ENCODE measurements around the gene SPSB4.
"Not testable (repeated sequence)": the region's sequence is repeated elsewhere in the genome, so short reads cannot be mapped to it uniquely, and the experiment has no call there.

SPSB4 gene

DNA sequence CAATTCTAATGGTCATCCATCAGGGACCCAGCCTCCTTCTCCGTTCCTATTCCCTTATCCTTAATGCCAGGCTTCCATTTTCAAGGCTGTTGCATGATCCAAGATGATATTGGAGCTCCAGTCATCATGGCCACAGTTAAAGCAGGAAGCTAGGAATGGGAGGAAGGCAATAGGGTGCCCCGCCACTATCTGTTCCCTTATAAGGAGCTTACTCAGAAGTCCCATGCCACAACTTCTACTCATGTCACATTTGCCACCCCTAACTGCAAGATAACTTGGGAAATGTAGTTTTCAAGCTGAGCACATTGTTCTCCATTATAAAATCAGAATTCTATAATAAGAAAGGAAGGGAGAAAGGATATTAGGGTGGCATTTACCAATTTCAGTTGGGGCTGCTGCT is 38.6 kb upstream of the SPSB4 start:
- Histone ChIP-seq H3K4me1 (ENCODE audit: control insufficient read depth in 1 of 2, insufficient read depth in 1 of 2, low read depth in 1 of 2, low read length in 1 of 2) (peaks cover 3 to 5% of the 10 kb centered on the region in 2 experiments), H3K36me3 (no peaks in the 10 kb centered on the region), H3K9me3 (no peaks in the 10 kb centered on the region), H3K27ac (no peak overlapping the region), H3K4me3 (ENCODE audit: low read depth in 1 of 2, low read length in 1 of 2) (no peak overlapping the region), H3K27me3 (peaks cover 13% of the 10 kb centered on the region)
- TF ChIP-seq, protein P1, sequence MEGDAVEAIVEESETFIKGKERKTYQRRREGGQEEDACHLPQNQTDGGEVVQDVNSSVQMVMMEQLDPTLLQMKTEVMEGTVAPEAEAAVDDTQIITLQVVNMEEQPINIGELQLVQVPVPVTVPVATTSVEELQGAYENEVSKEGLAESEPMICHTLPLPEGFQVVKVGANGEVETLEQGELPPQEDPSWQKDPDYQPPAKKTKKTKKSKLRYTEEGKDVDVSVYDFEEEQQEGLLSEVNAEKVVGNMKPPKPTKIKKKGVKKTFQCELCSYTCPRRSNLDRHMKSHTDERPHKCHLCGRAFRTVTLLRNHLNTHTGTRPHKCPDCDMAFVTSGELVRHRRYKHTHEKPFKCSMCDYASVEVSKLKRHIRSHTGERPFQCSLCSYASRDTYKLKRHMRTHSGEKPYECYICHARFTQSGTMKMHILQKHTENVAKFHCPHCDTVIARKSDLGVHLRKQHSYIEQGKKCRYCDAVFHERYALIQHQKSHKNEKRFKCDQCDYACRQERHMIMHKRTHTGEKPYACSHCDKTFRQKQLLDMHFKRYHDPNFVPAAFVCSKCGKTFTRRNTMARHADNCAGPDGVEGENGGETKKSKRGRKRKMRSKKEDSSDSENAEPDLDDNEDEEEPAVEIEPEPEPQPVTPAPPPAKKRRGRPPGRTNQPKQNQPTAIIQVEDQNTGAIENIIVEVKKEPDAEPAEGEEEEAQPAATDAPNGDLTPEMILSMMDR (IDR thresholded peaks at IDR 0.05): no peak

DNA sequence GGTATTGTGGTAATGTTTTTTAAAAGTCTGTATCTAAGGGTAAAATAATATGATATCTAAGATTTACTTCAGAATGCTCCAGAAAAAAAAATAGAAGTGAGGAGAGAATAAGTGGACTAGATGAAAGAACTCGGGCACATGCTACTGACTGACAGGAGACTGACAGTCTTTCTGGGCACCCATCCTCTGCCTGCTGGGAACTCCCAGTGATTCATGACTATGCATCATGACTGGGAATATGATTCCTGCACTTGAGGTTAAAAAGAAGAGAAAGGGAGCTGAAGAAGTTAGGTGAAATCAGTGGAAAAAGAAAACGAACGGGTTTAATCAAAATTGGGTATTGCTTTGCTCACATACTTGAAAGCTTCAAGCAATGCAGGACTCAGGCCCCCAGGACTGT is 35.7 kb upstream of the SPSB4 start:
- Histone ChIP-seq H3K36me3 (no peaks in the 10 kb centered on the region), H3K9me3 (no peaks in the 10 kb centered on the region), H3K27ac (no peak overlapping the region), H3K4me3 (ENCODE audit: low read depth in 1 of 2, low read length in 1 of 2) (no peak overlapping the region), H3K4me1 (ENCODE audit: control insufficient read depth in 1 of 2, insufficient read depth in 1 of 2, low read depth in 1 of 2, low read length in 1 of 2) (peaks cover 3 to 5% of the 10 kb centered on the region in 2 experiments), H3K27me3 (peaks cover 13% of the 10 kb centered on the region)
- TF ChIP-seq, protein P1 (IDR thresholded peaks at IDR 0.05): no peak

DNA sequence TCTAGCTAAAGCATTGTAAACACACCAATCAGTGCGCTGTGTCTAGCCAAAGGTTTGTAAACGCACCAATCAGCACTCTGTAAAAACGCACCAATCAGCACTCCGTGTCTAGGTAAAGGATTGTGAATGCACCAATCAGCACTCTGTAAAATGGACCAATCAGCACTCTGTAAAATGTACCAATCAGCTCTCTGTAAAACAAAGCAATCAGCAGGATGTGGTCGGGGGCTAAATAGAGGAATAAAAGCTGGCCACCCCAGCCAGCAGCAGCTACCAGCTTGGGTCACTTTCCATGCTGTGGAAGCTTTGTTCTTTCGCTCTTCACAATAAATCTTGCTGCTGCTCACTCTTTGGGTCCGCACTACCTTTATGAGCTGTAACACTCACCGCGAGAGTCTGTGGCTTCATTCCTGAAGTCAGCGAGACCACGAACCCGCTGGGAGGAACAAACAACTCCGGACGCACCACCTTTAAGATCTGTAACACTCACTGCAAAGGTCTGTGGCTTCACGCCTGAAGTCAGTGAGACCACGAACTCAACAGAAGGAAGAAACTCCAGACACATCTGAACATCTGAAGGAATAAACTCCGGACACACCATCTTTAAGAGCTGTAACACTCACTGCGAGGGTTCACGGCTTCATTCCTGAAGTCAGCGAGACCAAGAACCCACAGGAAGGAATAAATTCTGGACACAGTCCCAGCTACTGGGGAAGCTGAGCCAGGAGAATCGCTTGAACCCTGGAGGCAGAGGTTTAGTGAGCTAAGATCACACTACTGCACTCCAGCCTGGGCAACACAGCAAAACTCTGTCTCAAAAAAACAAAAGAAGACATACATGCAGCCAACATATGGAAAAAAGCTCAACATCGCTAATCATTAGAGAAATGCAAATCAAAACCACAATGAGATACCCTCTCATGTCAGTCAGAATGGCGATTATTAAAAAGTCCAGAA is 33.5 kb upstream of the SPSB4 start:
- H3K27ac ChIP-seq; H3K9me3 ChIP-seq; H3K4me1 ChIP-seq (ENCODE audit: control insufficient read depth in 1 of 2, insufficient read depth in 1 of 2, low read depth in 1 of 2, low read length in 1 of 2); H3K4me3 ChIP-seq (ENCODE audit: low read depth in 1 of 2, low read length in 1 of 2); H3K36me3 ChIP-seq: not testable (repeated sequence)
- H3K27me3 ChIP-seq: peaks cover 13% of the 10 kb centered on the region

DNA sequence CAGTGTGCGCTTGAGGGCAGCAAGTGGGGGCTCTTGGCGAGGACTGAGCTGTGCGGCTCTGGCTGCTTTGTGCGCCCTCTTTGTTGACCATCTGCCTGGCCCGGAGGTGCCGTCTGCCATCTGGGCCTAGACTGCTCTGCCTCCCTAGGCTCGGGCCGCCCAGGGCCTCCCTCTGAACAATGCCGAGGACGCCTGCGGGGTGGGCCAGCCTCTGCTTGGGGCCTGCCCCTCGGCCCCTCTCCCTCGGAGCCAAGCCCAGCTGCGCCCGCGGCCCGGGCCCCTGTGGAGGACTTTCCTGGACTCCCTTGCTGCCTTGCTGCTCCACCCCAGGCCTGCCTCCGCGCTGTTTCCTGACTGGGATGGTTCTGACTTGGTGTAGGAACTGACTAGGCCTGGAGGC is 31.9 kb upstream of the SPSB4 start:
- H3K9me3 ChIP-seq: no peaks in the 10 kb centered on the region
- H3K36me3 ChIP-seq: no peaks in the 10 kb centered on the region
- no peak overlapping the region for H3K4me3 ChIP-seq (ENCODE audit: low read depth in 1 of 2, low read length in 1 of 2)
- no peaks in the 10 kb centered on the region for H3K4me1 ChIP-seq (ENCODE audit: control insufficient read depth in 1 of 2, insufficient read depth in 1 of 2, low read depth in 1 of 2, low read length in 1 of 2)
- no peak overlapping the region for H3K27ac ChIP-seq
- TF ChIP-seq, protein P1 (IDR thresholded peaks at IDR 0.05): no peak
- H3K27me3 ChIP-seq: peaks cover 21% of the 10 kb centered on the region

DNA sequence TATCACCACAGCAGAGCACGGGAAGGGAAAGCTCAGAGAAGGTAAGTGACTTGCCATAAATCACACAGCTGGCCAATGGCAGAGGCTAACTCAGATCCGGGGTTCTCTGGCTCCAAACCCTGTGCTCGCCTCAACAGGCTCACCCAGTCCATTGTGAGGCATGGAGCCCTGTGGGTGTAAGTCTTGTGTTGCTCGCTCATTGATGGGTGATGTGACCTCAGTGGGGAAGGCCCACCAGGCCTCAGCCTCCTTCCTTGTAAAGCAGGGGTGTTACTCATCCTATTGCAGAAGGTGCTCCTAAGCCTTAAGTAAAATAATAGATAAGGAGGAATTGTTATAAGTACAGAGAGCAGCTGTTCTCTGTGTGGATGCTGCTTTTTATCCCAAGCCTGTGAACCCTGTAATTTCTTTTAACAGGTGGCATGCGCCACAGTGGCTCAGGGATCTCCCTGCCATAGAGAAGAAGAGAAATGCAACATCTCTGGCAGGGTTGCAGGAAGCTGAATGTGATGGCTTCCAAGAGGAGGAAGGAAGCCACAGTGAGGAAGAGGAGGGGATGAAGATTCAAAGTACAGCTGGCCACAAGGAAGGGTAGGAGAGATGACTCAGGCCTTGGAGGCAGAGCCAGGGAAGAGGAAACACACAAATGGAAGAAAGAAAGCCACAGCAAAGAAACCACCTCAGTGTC is 30.9 kb upstream of the SPSB4 start:
- Histone ChIP-seq H3K36me3 (no peaks in the 10 kb centered on the region), H3K4me3 (ENCODE audit: low read depth in 1 of 2, low read length in 1 of 2) (no peak overlapping the region), H3K27me3 (peaks cover 30% of the 10 kb centered on the region), H3K9me3 (no peaks in the 10 kb centered on the region), H3K4me1 (ENCODE audit: control insufficient read depth in 1 of 2, insufficient read depth in 1 of 2, low read depth in 1 of 2, low read length in 1 of 2) (no peaks in the 10 kb centered on the region), H3K27ac (no peak overlapping the region)
- TF ChIP-seq, protein P1 (IDR thresholded peaks at IDR 0.05): no peak

DNA sequence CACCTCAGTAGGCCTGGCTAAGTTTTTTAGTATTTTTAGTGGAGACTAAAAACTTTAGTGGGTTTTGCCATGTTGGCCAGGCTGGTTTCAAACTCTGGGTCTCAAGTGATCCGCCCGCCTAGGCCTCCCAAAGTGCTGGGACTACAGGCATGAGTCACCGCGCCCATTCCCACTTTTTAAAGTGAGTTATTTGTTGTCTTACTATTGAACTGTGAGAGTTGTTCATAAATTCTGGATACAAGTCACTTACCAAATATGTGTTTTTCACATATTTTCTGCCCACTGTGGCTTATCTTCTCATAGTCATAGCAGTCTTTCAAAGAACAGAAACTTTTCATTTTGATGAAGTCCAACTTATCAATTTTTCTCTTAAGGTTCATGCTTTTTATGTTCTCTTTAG is 29.9 kb upstream of the SPSB4 start:
- Histone ChIP-seq H3K4me1 (ENCODE audit: control insufficient read depth in 1 of 2, insufficient read depth in 1 of 2, low read depth in 1 of 2, low read length in 1 of 2) (no peaks in the 10 kb centered on the region), H3K27ac (no peak overlapping the region), H3K36me3 (no peaks in the 10 kb centered on the region), H3K9me3 (no peaks in the 10 kb centered on the region), H3K4me3 (ENCODE audit: low read depth in 1 of 2, low read length in 1 of 2) (no peak overlapping the region), H3K27me3 (peaks cover 29% of the 10 kb centered on the region)
- TF ChIP-seq, protein P1 (IDR thresholded peaks at IDR 0.05): no peak

Data from neutrophil (primary cell).